HEK293T (cell line): ENCODE measurements around the gene RAB44.
"Not testable (repeated sequence)": the region's sequence is repeated elsewhere in the genome, so short reads cannot be mapped to it uniquely, and the experiment has no call there.

Experiments used
- CTCF ChIA-PET: fragments of 350-600 bp; formaldehyde crosslinking; extraction: SDS; loops from one replicate; lab custom pipeline; 2021; ENCODE audit warnings: antibody characterized with exemption, inconsistent platforms; lab: Yijun Ruan, JAX
- POLR2A ChIA-PET: fragments of 350-600 bp; formaldehyde crosslinking; extraction: SDS; loops from one replicate; lab custom pipeline; 2020; ENCODE audit warnings: antibody characterized with exemption, inconsistent platforms; lab: Yijun Ruan, JAX
- DNase-seq: peaks from one replicate; pipeline ENCODE4 v3.0.0; 2012; ENCODE audit warnings: mixed read lengths; ENCODE audit errors: extremely low spot score
- ARNT ChIP-seq: fragments of 450-650 bp; IDR thresholded peaks from 2 replicates; pipeline ENCODE4 v1.6.1; 2017; ENCODE audit warnings: mild to moderate bottlenecking
- BHLHE40 ChIP-seq: fragments of 450-650 bp; IDR thresholded peaks from 2 replicates; pipeline ENCODE4 v1.6.1; 2016; ENCODE audit warnings: mild to moderate bottlenecking, moderate library complexity, borderline replicate concordance
- CTBP1 ChIP-seq: fragments of 450-650 bp; IDR thresholded peaks from 2 replicates; pipeline ENCODE4 v1.6.1; 2016; ENCODE audit warnings: borderline replicate concordance
- ELF4 ChIP-seq: fragments of 450-650 bp; IDR thresholded peaks from 2 replicates; pipeline ENCODE4 v1.6.1; 2017; ENCODE audit warnings: antibody characterized with exemption
- FOXA1 ChIP-seq: fragments of 450-650 bp; IDR thresholded peaks from 2 replicates; pipeline ENCODE4 v1.6.1; 2016; ENCODE audit warnings: mild to moderate bottlenecking
- FOXK2 ChIP-seq: fragments of 450-650 bp; IDR thresholded peaks from 2 replicates; pipeline ENCODE4 v1.6.1; 2016; ENCODE audit warnings: mild to moderate bottlenecking
- FOXM1 ChIP-seq: fragments of 450-650 bp; IDR thresholded peaks from 2 replicates; pipeline ENCODE4 v1.6.1; 2017; ENCODE audit warnings: mild to moderate bottlenecking, borderline replicate concordance
- L3MBTL2 ChIP-seq: fragments of 450-650 bp; conservative IDR thresholded peaks from 2 replicates; pipeline ENCODE4 v1.6.1; 2016; ENCODE audit warnings: mild to moderate bottlenecking
- LEF1 ChIP-seq: fragments of 450-650 bp; IDR thresholded peaks from 2 replicates; pipeline ENCODE4 v1.6.1; 2017; ENCODE audit warnings: mild to moderate bottlenecking, borderline replicate concordance
- NFRKB ChIP-seq: fragments of 450-650 bp; IDR thresholded peaks from 2 replicates; pipeline ENCODE4 v1.6.1; 2016; ENCODE audit warnings: mild to moderate bottlenecking, moderate library complexity
- SP1 ChIP-seq: fragments of 450-650 bp; IDR thresholded peaks from 2 replicates; pipeline ENCODE4 v1.6.1; 2017
- SUZ12 ChIP-seq: fragments of 450-650 bp; IDR thresholded peaks from 2 replicates; pipeline ENCODE4 v1.6.1; 2016; ENCODE audit warnings: mild to moderate bottlenecking
- TARDBP ChIP-seq: fragments of 450-650 bp; IDR thresholded peaks from 2 replicates; pipeline ENCODE4 v1.6.1; 2016
- ZNF384 ChIP-seq: fragments of 450-650 bp; IDR thresholded peaks from 2 replicates; pipeline ENCODE4 v1.6.1; 2016
- TF ChIP-seq, protein P1 (sequence below): fragments of 450-650 bp; IDR thresholded peaks from 2 replicates; pipeline ENCODE4 v1.6.1; 2016

Gene RAB44

DNA sequence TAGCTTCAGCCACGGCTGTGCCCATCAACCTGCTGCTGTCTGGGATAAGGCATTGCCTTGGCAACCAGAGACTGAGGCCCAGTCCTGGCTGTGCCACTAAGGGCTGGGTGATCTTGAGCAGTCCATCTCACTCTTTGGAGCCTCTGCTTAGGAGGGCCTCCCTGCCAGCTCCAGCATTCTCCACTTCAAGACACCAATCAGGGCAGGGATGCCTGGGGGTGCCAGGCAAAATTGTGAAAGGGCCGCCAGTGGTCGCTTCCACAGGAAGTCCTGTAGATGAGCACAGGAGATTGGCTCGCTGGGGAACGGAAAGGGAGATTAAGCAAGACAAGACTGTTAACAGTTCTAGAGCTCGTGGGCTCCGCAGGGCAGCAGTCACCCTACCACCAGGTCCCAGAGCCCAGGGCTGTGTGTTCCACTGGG, at the start of gene RAB44:
TSS of gene RAB44 (plus strand) at position 346 of the 423 bp plus-strand sequence. CDS start 6,410 bp downstream, outside the sequence.
- ChIA-PET CTCF (no interaction called here), POLR2A (no interaction called here)
- TF ChIP-seq FOXA1 (no peak), FOXK2 (no peak), NFRKB (no peak), CTBP1 (no peak), L3MBTL2 (no peak), FOXM1 (no peak), SUZ12 (no peak), LEF1 (no peak), BHLHE40 (no peak), ELF4 (no peak), ZNF384 (no peak), TARDBP (no peak), ARNT (no peak), SP1 (no peak)
- TF ChIP-seq, protein P1, sequence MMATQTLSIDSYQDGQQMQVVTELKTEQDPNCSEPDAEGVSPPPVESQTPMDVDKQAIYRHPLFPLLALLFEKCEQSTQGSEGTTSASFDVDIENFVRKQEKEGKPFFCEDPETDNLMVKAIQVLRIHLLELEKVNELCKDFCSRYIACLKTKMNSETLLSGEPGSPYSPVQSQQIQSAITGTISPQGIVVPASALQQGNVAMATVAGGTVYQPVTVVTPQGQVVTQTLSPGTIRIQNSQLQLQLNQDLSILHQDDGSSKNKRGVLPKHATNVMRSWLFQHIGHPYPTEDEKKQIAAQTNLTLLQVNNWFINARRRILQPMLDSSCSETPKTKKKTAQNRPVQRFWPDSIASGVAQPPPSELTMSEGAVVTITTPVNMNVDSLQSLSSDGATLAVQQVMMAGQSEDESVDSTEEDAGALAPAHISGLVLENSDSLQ, result no peak
- no peak for DNase-seq

GRCh38 chr6:36649086-36649485, 48.5 kb upstream of the RAB44 start:
- POLR2A ChIA-PET, result interaction anchor here (0.7 kb wide), 1 partner anchor 715 kb away, joined by 3 read pairs; no protein-coding TSS in a partner anchor
- no peak for TF ChIP-seq ELF4
- CTCF ChIA-PET, result no interaction called here
- no peak for DNase-seq

DNA sequence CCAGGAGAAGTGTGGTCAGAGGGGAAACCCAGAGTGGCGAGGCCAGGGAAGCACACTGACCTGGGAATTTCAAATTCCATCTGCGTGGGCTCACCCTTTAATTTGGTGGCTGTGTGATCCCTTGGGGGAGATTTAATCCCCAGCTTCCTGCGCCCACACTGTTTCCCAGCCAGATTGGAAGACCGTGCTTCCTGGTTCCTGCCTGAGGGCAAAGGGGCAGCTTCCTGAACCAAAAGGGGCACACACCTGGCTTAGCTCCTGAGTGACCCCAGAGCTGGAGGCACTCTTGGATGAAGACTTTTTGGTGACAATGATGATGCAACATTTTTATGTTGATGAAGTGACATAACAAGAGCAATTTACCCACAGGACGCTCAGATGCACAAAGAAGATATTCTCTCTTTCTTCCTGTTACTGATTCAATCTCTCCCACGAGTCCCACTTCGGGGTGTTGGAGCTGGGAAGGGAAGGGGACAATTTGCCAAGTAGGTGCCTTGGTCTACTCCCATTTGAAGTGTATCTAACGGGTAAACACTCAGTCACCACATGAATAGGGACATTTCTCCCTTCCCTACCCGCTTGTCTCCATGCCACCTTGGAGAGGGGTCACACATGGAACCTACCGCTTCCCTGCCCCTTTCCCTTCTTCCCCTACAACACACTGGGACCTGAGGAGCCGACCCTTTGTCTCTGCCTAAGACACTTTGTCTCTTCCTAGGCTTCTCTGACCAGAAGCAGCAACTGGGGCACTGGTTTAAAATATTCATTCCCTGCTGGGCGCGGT, 47.7 kb upstream of the RAB44 start:
- ChIA-PET CTCF (interaction anchor here (0.6 kb wide), 1 partner anchor 540 kb away, joined by 3 read pairs; no protein-coding TSS in a partner anchor), POLR2A (interaction anchor here (0.7 kb wide), 1 partner anchor 716 kb away, joined by 3 read pairs; no protein-coding TSS in a partner anchor)
- DNase-seq, result no peak
- no peak for TF ChIP-seq SUZ12
- no peak for TF ChIP-seq LEF1
- no peak for TF ChIP-seq NFRKB

DNA sequence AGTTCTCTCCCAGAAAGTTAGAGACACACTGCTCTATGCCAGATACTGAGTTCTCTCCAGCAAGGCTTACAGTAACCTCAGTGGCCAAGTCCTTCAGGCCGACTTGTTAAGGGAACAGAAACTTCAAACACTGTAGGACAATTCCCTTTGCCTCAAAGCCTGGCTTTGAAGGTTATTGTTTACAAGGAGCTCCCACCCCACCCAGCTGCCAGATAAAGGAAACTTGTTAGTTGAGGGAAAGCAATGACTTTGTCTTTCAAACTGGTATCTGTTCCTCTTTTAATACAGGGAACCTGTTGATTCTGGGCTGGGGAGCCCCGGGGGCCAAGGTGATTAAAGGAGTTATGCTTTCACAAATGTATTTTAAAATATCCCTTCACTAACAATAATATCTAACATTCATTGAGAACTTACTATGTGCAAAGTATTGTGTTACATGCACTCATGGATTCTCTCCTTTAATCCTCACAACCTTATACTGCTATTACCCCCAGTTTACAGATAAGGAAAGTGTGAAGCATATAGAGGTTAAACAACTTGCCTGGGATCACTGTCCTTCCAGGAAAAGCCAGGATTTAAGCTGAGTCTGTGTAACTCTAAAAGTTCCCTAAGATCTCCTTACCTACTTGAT, 46.7 kb upstream of the RAB44 start:
- ChIA-PET CTCF (no interaction called here), POLR2A (interaction anchor here (1.5 kb wide), 1 partner anchor 16 kb away, joined by 5 read pairs; no protein-coding TSS in a partner anchor)
- TF ChIP-seq, protein P1, result no peak
- TF ChIP-seq ARNT, result no peak
- TF ChIP-seq TARDBP, result no peak
- TF ChIP-seq NFRKB, result no peak
- TF ChIP-seq FOXA1, result no peak
- no peak for DNase-seq

DNA sequence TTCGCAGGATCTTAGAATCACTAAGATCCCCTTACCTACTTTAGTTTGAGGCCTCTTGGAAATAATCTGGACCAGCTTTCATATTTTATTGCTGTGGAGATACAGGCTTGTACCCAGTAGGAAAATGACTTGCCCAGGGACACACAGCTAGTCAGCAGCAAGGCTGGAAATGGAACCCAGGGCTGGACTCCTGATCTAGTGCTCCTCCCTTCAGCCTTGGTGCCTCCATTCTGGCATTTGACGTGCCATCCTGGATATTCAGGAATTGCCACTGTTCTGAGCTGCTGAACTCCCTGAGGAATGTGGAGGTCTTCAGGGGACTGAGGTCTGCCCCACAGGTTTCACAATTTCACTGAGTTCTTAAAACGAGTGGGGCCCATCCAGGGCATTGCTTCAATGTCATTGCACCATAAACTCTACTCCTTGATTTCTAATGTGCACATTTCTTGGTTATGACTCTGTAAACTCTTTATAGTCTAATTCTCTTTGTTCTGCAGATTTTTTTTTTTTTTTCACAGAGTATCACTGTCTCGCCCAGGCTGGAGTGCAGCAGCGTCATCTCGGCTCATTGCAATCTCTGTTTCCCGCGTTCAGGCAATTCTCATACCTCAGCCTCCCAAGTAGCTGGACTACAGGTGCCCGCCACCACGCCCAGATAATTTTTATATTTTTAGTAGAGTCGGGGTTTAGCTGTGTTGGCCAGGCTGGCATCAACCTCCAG, 45.8 kb upstream of the RAB44 start:
- no peak for DNase-seq

GRCh38 chr6:36654469-36654868, 43.2 kb upstream of the RAB44 start:
- DNase-seq, result not testable (repeated sequence)
- peak; percentile 52; the same call in 1 of the 2 replicates for TF ChIP-seq ZNF384
- POLR2A ChIA-PET, result interaction anchor here (1.5 kb wide), 1 partner anchor 25 kb away, joined by 7 read pairs; no protein-coding TSS in a partner anchor
- CTCF ChIA-PET, result interaction anchor here (0.6 kb wide), 1 partner anchor 295 kb away, joined by 4 read pairs; no protein-coding TSS in a partner anchor

More for the DNA sequence above, 45.8 kb upstream of the RAB44 start:
- POLR2A ChIA-PET, result interaction anchor here (1.1 to 1.5 kb wide), 2 partner anchors 10 to 15 kb away, joined by 3 to 5 read pairs; no protein-coding TSS in a partner anchor
- TF ChIP-seq ELF4 (no peak), SP1 (no peak), BHLHE40 (no peak), LEF1 (no peak), ARNT (no peak)
- TF ChIP-seq, protein P1, result no peak
- CTCF ChIA-PET, result no interaction called here
